Mesenchymal stem cell (in vitro differentiated cells and primary cell): ENCODE results near the gene TRAF3IP1.
A peak's percentile ranks its signal among the peaks of the same experiment; 100 is the strongest.

Source experiments
- DNase-seq: peaks from one replicate; pipeline ENCODE4 v3.0.0-alpha.2; 2013
- H2AFZ ChIP-seq: one replicate; pipeline ENCODE4 v1.6.1; 2013; ENCODE audit warnings: low read depth, mild to moderate bottlenecking, control low read depth, inconsistent platforms, low read length, moderate library complexity
- H2AK5ac ChIP-seq: 2 replicates; pipeline ENCODE4 v1.6.1; 2013; ENCODE audit warnings: low read length, moderate library complexity, mild to moderate bottlenecking, inconsistent platforms; ENCODE audit not compliant: severe bottlenecking
- H2BK120ac ChIP-seq: one replicate; pipeline ENCODE4 v1.6.1; 2013; ENCODE audit warnings: low read depth, mild to moderate bottlenecking, inconsistent platforms, low read length, moderate library complexity
- H2BK12ac ChIP-seq, 2 experiments: one replicate each; pipeline ENCODE4 v1.6.1; 2013; ENCODE audit warnings: inconsistent platforms in 2 of 2, low read length in 2 of 2, mild to moderate bottlenecking in 2 of 2, moderate library complexity in 2 of 2, control low read depth in 1 of 2
- H2BK15ac ChIP-seq: one replicate; pipeline ENCODE4 v1.6.1; 2013; ENCODE audit warnings: mild to moderate bottlenecking, low read depth, inconsistent platforms; ENCODE audit not compliant: poor library complexity, severe bottlenecking
- H2BK5ac ChIP-seq: 2 replicates; pipeline ENCODE4 v1.6.1; 2013; ENCODE audit warnings: low read depth, mild to moderate bottlenecking, low read length, control low read depth, inconsistent platforms; ENCODE audit not compliant: poor library complexity, severe bottlenecking
- H3K14ac ChIP-seq, 2 experiments: one replicate each; pipeline ENCODE4 v1.6.1; 2013; ENCODE audit warnings: inconsistent platforms in 2 of 2, low read length in 2 of 2, control low read depth in 1 of 2, mild to moderate bottlenecking in 1 of 2, moderate library complexity in 1 of 2
- H3K18ac ChIP-seq, 2 experiments: one replicate each; pipeline ENCODE4 v1.6.1; 2013; ENCODE audit warnings: inconsistent platforms in 2 of 2, low read length in 2 of 2, control low read depth in 1 of 2, low read depth in 1 of 2, mild to moderate bottlenecking in 1 of 2
- H3K23ac ChIP-seq, 2 experiments: one replicate each; pipeline ENCODE4 v1.6.1; 2013; ENCODE audit warnings: inconsistent platforms in 2 of 2, low read length in 2 of 2, mild to moderate bottlenecking in 2 of 2, moderate library complexity in 2 of 2, control low read depth in 1 of 2
- H3K27ac ChIP-seq: 2 replicates; pipeline ENCODE4 v1.5.1; 2013; ENCODE audit warnings: mild to moderate bottlenecking, moderate library complexity, low read length, control low read depth, inconsistent platforms; ENCODE audit not compliant: poor library complexity, severe bottlenecking
- H3K27me3 ChIP-seq, 2 experiments: 2 replicates each; pipeline versions ENCODE4 v1.6.1 to v1.7.0; 2013; ENCODE audit warnings: low read length in 2 of 2, mild to moderate bottlenecking in 2 of 2, moderate library complexity in 2 of 2, control low read depth in 1 of 2, inconsistent platforms in 1 of 2; ENCODE audit not compliant: control insufficient read depth in 1 of 2, insufficient read depth in 1 of 2
- H3K36me3 ChIP-seq, 2 experiments: 2 replicates each; pipeline versions ENCODE4 v1.6.1 to v1.7.0; 2013; ENCODE audit warnings: low read length in 2 of 2, control low read depth in 1 of 2, inconsistent platforms in 1 of 2, low read depth in 1 of 2, mild to moderate bottlenecking in 1 of 2; ENCODE audit not compliant: insufficient read depth in 2 of 2, control insufficient read depth in 1 of 2
- H3K4ac ChIP-seq, 2 experiments: one replicate each; pipeline ENCODE4 v1.6.1; 2013; ENCODE audit warnings: inconsistent platforms in 2 of 2, low read length in 2 of 2, mild to moderate bottlenecking in 2 of 2, moderate library complexity in 2 of 2, control low read depth in 1 of 2, low read depth in 1 of 2
- H3K4me1 ChIP-seq: 2 replicates; pipeline ENCODE4 v1.6.1; 2013; ENCODE audit warnings: low read depth, low read length, control low read depth; ENCODE audit not compliant: control insufficient read depth, insufficient read depth
- H3K4me2 ChIP-seq: 2 replicates; pipeline ENCODE4 v1.6.1; 2013; ENCODE audit warnings: low read length, mild to moderate bottlenecking, inconsistent platforms; ENCODE audit not compliant: poor library complexity, severe bottlenecking
- H3K4me3 ChIP-seq, 2 experiments: 2 replicates each; pipeline versions ENCODE4 v1.5.1 to v1.7.0; 2013; ENCODE audit warnings: low read length in 2 of 2, mild to moderate bottlenecking in 2 of 2, control low read depth in 1 of 2, low read depth in 1 of 2; ENCODE audit not compliant: insufficient read depth in 1 of 2
- H3K79me1 ChIP-seq: replicated peaks from 2 replicates; pipeline ENCODE4 v1.6.1; 2013; ENCODE audit warnings: mild to moderate bottlenecking, control low read depth, low read length, inconsistent platforms; ENCODE audit not compliant: poor library complexity, severe bottlenecking
- H3K9ac ChIP-seq: 2 replicates; pipeline ENCODE4 v1.7.0; 2013; ENCODE audit warnings: mild to moderate bottlenecking, low read length, moderate library complexity
- H3K9me3 ChIP-seq: 2 replicates; pipeline ENCODE4 v1.7.0; 2013; ENCODE audit warnings: mild to moderate bottlenecking, low read length; ENCODE audit not compliant: control insufficient read depth
- H4K8ac ChIP-seq: one replicate; pipeline ENCODE4 v1.6.1; 2013; ENCODE audit warnings: inconsistent platforms, mild to moderate bottlenecking, low read length, moderate library complexity
- H4K91ac ChIP-seq: one replicate; pipeline ENCODE4 v1.6.1; 2013; ENCODE audit warnings: mild to moderate bottlenecking, low read length, inconsistent platforms
- WGBS: methylation state at CpG from one replicate; pipeline ENCODE4 v1.1.7; 2013; ENCODE audit warnings: mixed read lengths; 5-methylcytosine and 5-hydroxymethylcytosine counted together

Gene TRAF3IP1

DNA sequence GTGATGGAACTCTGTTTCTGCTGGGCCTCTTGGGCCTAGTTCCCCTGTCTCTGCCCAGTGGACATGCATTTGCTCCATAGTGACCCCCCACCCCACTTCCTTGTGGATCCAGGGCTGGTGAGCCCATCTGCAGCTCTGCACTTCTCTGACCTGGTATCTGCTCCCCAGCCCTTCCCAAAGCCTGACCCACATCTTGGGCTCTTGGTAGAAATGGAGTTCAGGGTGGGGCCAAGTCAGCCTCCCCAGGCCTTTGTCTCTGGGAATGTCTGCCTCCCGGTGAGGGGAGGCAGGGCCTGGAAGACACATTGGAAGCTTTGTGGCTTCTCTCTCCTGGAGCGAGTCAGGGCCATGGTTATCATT lies 6.3 kb upstream of the TRAF3IP1 start:
- no peak overlapping the region for H2BK5ac ChIP-seq
- no peak overlapping the region for H4K8ac ChIP-seq
- no peak for DNase-seq
- no peak overlapping the region for H3K18ac ChIP-seq
- H3K4me2 ChIP-seq = no peak overlapping the region
- H2AK5ac ChIP-seq = no peak overlapping the region
- H3K79me1 ChIP-seq = no peaks in the 10 kb centered on the region
- no peak overlapping the region for H3K9ac ChIP-seq
- H2BK15ac ChIP-seq = no peak overlapping the region
- H2BK12ac ChIP-seq = no peak overlapping the region
- H2AFZ ChIP-seq = no peak overlapping the region
- no peak overlapping the region for H3K27ac ChIP-seq
- no peak overlapping the region for H3K4me3 ChIP-seq
- WGBS = 78% methylated on average over 2 of the region's 2 CpGs
- H4K91ac ChIP-seq = no peak overlapping the region
- H3K14ac ChIP-seq = no peak overlapping the region
- H3K4me1 ChIP-seq = no peaks in the 10 kb centered on the region
- no peak overlapping the region for H3K4ac ChIP-seq
- no peaks in the 10 kb centered on the region for H3K36me3 ChIP-seq
- H3K23ac ChIP-seq = no peak overlapping the region
- H3K27me3 ChIP-seq = peaks cover 6 to 12% of the 10 kb centered on the region in 2 experiments
- no peaks in the 10 kb centered on the region for H3K9me3 ChIP-seq
- no peak overlapping the region for H2BK120ac ChIP-seq

- H3K27ac ChIP-seq = no peak overlapping the region
- H3K27me3 ChIP-seq = peaks cover 3 to 10% of the 10 kb centered on the region in 2 experiments
- no peak overlapping the region for H3K14ac ChIP-seq
- H3K18ac ChIP-seq = no peak overlapping the region
- H4K8ac ChIP-seq = no peak overlapping the region
- WGBS = 93% methylated on average over 8 of the region's 8 CpGs
- H2AFZ ChIP-seq = no peak overlapping the region
- H3K4me1 ChIP-seq = peaks cover 2% of the 10 kb centered on the region
- no peak overlapping the region for H3K9ac ChIP-seq
- H2BK5ac ChIP-seq = no peak overlapping the region
- no peak overlapping the region for H3K4me2 ChIP-seq
- H3K79me1 ChIP-seq = no peaks in the 10 kb centered on the region
- no peaks in the 10 kb centered on the region for H3K36me3 ChIP-seq
- H3K9me3 ChIP-seq = no peaks in the 10 kb centered on the region
- no peak overlapping the region for H2AK5ac ChIP-seq
- no peak overlapping the region for H3K4me3 ChIP-seq
- no peak overlapping the region for H2BK120ac ChIP-seq
- H4K91ac ChIP-seq = no peak overlapping the region
- H3K4ac ChIP-seq = no peak overlapping the region
- no peak overlapping the region for H3K23ac ChIP-seq
- no peak for DNase-seq
- H2BK12ac ChIP-seq = no peak overlapping the region
- H2BK15ac ChIP-seq = no peak overlapping the region
Observed at GRCh38 chr2:238314576-238314975, 5.7 kb upstream of the TRAF3IP1 start.

GRCh38 chr2:238315031-238315595 lies 5.2 kb upstream of the TRAF3IP1 start:
- peaks cover 3 to 10% of the 10 kb centered on the region in 2 experiments for H3K27me3 ChIP-seq
- no peaks in the 10 kb centered on the region for H3K36me3 ChIP-seq
- H3K23ac ChIP-seq = no peak overlapping the region
- H3K18ac ChIP-seq = no peak overlapping the region
- no peak overlapping the region for H2BK5ac ChIP-seq
- H2AK5ac ChIP-seq = no peak overlapping the region
- H2BK15ac ChIP-seq = no peak overlapping the region
- 91% methylated on average over 12 of the region's 13 CpGs for WGBS
- H4K91ac ChIP-seq = no peak overlapping the region
- H2AFZ ChIP-seq = no peak overlapping the region
- no peak overlapping the region for H4K8ac ChIP-seq
- H3K9ac ChIP-seq = no peak overlapping the region
- no peaks in the 10 kb centered on the region for H3K9me3 ChIP-seq
- no peak overlapping the region for H3K4ac ChIP-seq
- no peak overlapping the region for H2BK120ac ChIP-seq
- H3K14ac ChIP-seq = no peak overlapping the region
- no peak overlapping the region for H3K27ac ChIP-seq
- no peak overlapping the region for H2BK12ac ChIP-seq
- no peaks in the 10 kb centered on the region for H3K79me1 ChIP-seq
- no peak overlapping the region for H3K4me3 ChIP-seq
- DNase-seq = no peak
- H3K4me2 ChIP-seq = no peak overlapping the region
- peaks cover 5% of the 10 kb centered on the region for H3K4me1 ChIP-seq

DNA sequence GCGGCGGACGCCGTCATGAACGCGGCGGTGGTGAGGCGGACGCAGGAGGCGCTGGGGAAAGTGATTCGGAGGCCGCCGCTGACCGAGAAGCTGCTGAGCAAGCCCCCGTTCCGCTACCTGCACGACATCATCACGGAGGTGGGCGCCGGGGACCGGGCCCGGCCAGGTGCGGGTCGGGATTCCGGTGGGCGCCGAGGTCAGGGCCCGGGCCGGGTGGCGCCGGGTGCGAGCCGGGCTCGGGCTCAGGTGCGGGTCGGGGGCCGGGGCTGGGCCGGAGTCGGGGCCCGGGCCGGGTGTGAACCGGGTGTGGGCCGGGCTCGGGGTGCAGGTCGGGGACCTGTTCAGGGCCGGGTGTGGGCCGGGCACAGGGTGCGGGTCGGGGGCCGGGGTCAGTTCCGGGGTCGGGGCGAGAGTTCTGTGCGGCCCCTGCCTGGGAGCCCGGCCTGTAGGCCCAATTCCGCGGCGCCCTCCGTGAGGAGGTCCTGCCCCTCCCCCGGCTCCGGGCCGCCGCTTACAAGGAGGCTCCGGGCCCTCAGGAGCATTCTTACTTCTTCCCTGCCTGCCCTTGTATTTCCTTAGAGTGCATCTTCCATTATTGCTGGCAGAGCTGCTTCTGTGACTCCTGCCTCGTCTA lies 447 bp downstream of the TRAF3IP1 start:
- under 1% methylated on average over 39 of the region's 65 CpGs for WGBS
- H2BK120ac ChIP-seq = no peak overlapping the region

More for the DNA sequence above, 447 bp downstream of the TRAF3IP1 start:
- H3K27ac ChIP-seq = no peak overlapping the region
- peak overlapping the region; percentile 82 to 83 for H3K4me3 ChIP-seq
- H3K18ac ChIP-seq = peak overlapping the region; percentile 71 to 81
- peaks cover 14% of the 10 kb centered on the region for H3K4me1 ChIP-seq
- H4K8ac ChIP-seq = no peak overlapping the region
- peak; percentile 34 for DNase-seq
- peaks cover 27% of the 10 kb centered on the region for H3K79me1 ChIP-seq
- H4K91ac ChIP-seq = no peak overlapping the region
- H2BK15ac ChIP-seq = peak overlapping the region; percentile 12
- no peak overlapping the region for H2BK12ac ChIP-seq
- peak overlapping the region; percentile 57 for H2AFZ ChIP-seq
- H3K9me3 ChIP-seq = no peaks in the 10 kb centered on the region
- peak overlapping the region in 1 of 2 experiments; percentile 96 for H3K23ac ChIP-seq
- H3K27me3 ChIP-seq = peaks cover 3 to 8% of the 10 kb centered on the region in 2 experiments
- peak overlapping the region; percentile 82 for H3K9ac ChIP-seq
- H3K36me3 ChIP-seq = peaks cover 5 to 12% of the 10 kb centered on the region in 2 experiments
- H3K4me2 ChIP-seq = peak overlapping the region; percentile 71
- no peak overlapping the region for H2AK5ac ChIP-seq
- H2BK5ac ChIP-seq = no peak overlapping the region
- H3K14ac ChIP-seq = peak overlapping the region; percentile 61 to 62
- H3K4ac ChIP-seq = peak overlapping the region; percentile 42 to 58
